ENCODE measurements around the gene GPR180. TPM values are rescaled to one million over a fixed set of nuclear protein-coding genes. Genes with fewer than 3 reads are reported as not detected.
A peak's percentile ranks its signal among the peaks of the same experiment; 100 is the strongest.

The GPR180 gene
- total and polyA plus RNA-seq, 2 of the 13 experiments (the other 11 are each of a cell fraction or from before 2014, with no cell fraction given), result not detected

GRCh38 chr13:94595950-94596574, 5.6 kb upstream of the GPR180 start, which contains the start of gene TGDS (continued):
- TF ChIP-seq ZNF503 (CRISPR knock-in tag; IDR thresholded peaks at IDR 0.05) (no peak), TGIF2 (CRISPR knock-in tag; IDR thresholded peaks at IDR 0.05) (peak; percentile 68; the same call in 1 of the 2 replicates), ZMAT3 (CRISPR knock-in tag; conservative IDR thresholded peaks at IDR 0.05) (0 out of 2 replicates have a peak, but pooled peaks have one; percentile 65), ATF7-NPFF (CRISPR knock-in tag; IDR thresholded peaks at IDR 0.05; ENCODE audit: low read depth) (peak; percentile 66), NFATC3 (CRISPR knock-in tag; IDR thresholded peaks at IDR 0.05) (0 out of 2 replicates have a peak, but pooled peaks have one; percentile 16), ZBTB38 (CRISPR knock-in tag; IDR thresholded peaks at IDR 0.05) (0 out of 2 replicates have a peak, but pooled peaks have one; percentile 47), POGZ (CRISPR knock-in tag; IDR thresholded peaks at IDR 0.05) (peak; percentile 82; the same call in 1 of the 2 replicates), ZNF556 (CRISPR knock-in tag; IDR thresholded peaks at IDR 0.05; ENCODE audit: borderline replicate concordance) (peak; percentile 74; the same call in 1 of the 2 replicates), NCOA1 (CRISPR knock-in tag; IDR thresholded peaks at IDR 0.05) (0 out of 2 replicates have a peak, but pooled peaks have one; percentile 80), GATAD1 (CRISPR knock-in tag; IDR thresholded peaks at IDR 0.05) (peak; percentile 91), ZNF333 (CRISPR knock-in tag; IDR thresholded peaks at IDR 0.05; ENCODE audit: borderline replicate concordance) (peak; percentile 75; the same call in 1 of the 2 replicates), ZNF772 (CRISPR knock-in tag; IDR thresholded peaks at IDR 0.05) (peak; percentile 63), ZSCAN9 (CRISPR knock-in tag; IDR thresholded peaks at IDR 0.05; ENCODE audit: borderline replicate concordance) (peak; percentile 70; the same call in 1 of the 2 replicates), ZEB1 (IDR thresholded peaks at IDR 0.05; ENCODE audit: insufficient replicate concordance, low read depth) (peak; percentile 55), FOXP1 (IDR thresholded peaks at IDR 0.05) (no peak), FOXP1 (CRISPR knock-in tag; IDR thresholded peaks at IDR 0.05) (0 out of 2 replicates have a peak, but pooled peaks have one; percentile 15), SRSF1 (optimal IDR thresholded peaks at IDR 0.05; ENCODE audit: low read depth, low read length) (peak; percentile 50), ZFX (CRISPR knock-in tag; IDR thresholded peaks at IDR 0.05; ENCODE audit: low read depth) (peak; percentile 59; the same call in 1 of the 2 replicates), HDAC2 (CRISPR knock-in tag; IDR thresholded peaks at IDR 0.05) (peak; percentile 42; the same call in 1 of the 2 replicates), ZNF263 (CRISPR knock-in tag; IDR thresholded peaks at IDR 0.05) (0 out of 2 replicates have a peak, but pooled peaks have one; percentile 16)
- TF ChIP-seq, protein P1, sequence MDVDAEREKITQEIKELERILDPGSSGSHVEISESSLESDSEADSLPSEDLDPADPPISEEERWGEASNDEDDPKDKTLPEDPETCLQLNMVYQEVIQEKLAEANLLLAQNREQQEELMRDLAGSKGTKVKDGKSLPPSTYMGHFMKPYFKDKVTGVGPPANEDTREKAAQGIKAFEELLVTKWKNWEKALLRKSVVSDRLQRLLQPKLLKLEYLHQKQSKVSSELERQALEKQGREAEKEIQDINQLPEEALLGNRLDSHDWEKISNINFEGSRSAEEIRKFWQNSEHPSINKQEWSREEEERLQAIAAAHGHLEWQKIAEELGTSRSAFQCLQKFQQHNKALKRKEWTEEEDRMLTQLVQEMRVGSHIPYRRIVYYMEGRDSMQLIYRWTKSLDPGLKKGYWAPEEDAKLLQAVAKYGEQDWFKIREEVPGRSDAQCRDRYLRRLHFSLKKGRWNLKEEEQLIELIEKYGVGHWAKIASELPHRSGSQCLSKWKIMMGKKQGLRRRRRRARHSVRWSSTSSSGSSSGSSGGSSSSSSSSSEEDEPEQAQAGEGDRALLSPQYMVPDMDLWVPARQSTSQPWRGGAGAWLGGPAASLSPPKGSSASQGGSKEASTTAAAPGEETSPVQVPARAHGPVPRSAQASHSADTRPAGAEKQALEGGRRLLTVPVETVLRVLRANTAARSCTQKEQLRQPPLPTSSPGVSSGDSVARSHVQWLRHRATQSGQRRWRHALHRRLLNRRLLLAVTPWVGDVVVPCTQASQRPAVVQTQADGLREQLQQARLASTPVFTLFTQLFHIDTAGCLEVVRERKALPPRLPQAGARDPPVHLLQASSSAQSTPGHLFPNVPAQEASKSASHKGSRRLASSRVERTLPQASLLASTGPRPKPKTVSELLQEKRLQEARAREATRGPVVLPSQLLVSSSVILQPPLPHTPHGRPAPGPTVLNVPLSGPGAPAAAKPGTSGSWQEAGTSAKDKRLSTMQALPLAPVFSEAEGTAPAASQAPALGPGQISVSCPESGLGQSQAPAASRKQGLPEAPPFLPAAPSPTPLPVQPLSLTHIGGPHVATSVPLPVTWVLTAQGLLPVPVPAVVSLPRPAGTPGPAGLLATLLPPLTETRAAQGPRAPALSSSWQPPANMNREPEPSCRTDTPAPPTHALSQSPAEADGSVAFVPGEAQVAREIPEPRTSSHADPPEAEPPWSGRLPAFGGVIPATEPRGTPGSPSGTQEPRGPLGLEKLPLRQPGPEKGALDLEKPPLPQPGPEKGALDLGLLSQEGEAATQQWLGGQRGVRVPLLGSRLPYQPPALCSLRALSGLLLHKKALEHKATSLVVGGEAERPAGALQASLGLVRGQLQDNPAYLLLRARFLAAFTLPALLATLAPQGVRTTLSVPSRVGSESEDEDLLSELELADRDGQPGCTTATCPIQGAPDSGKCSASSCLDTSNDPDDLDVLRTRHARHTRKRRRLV (CRISPR knock-in tag; IDR thresholded peaks at IDR 0.05), result peak; percentile 69; the same call in 1 of the 2 replicates
